Kidney epithelial cell (primary cell): ENCODE measurements around the gene SPATA13. TPM values are rescaled to one million over a fixed set of nuclear protein-coding genes. Genes with fewer than 3 reads are reported as not detected.

Experiments used
- DNase-seq: peaks from one replicate; pipeline ENCODE4 v3.0.0-alpha.2; 2010; ENCODE audit warnings: low read depth
- H3K27me3 ChIP-seq: 2 replicates; pipeline ENCODE4 v1.6.0; 2011; ENCODE audit warnings: low read length; ENCODE audit not compliant: control insufficient read depth, insufficient read depth
- H3K36me3 ChIP-seq: 2 replicates; pipeline ENCODE4 v1.5.1; 2011; ENCODE audit warnings: low read length; ENCODE audit not compliant: control insufficient read depth, insufficient read depth
- H3K4me3 ChIP-seq: 2 replicates; pipeline ENCODE4 v1.5.1; 2011; ENCODE audit warnings: low read depth, mild to moderate bottlenecking, control low read depth, low read length
- CTCF ChIP-seq: IDR thresholded peaks from 2 replicates; pipeline ENCODE4 v1.5.1; 2011; ENCODE audit warnings: mild to moderate bottlenecking, moderate library complexity, low read length, control low read depth, inconsistent platforms; ENCODE audit not compliant: insufficient read depth, poor library complexity, severe bottlenecking
- total RNA-seq: library from RNA; depleted of rRNA; stranded (reverse); fragments of >200 nt; gene quantifications from 2 replicates; pipeline ENCODE4 v1.2.3, GENCODE V29; 2015

The SPATA13 gene
- total RNA-seq, 1 donor from 2014 or later = 11.3 TPM

GRCh38 chr13:24162604-24163003, 2.1 kb downstream of the SPATA13 start:
- TF ChIP-seq CTCF = no peak
- Histone ChIP-seq H3K36me3 (peaks cover 2% of the 10 kb centered on the region), H3K27me3 (no peaks in the 10 kb centered on the region), H3K4me3 (no peak overlapping the region)
- no peak for DNase-seq

GRCh38 chr13:24165746-24166145, 5.2 kb downstream of the SPATA13 start:
- Histone ChIP-seq H3K4me3 (no peak overlapping the region), H3K36me3 (peaks cover 2% of the 10 kb centered on the region), H3K27me3 (no peaks in the 10 kb centered on the region)
- TF ChIP-seq CTCF = no peak
- no peak for DNase-seq

GRCh38 chr13:24166561-24166960, 6.0 kb downstream of the SPATA13 start:
- TF ChIP-seq CTCF = no peak
- Histone ChIP-seq H3K27me3 (no peaks in the 10 kb centered on the region), H3K4me3 (no peak overlapping the region), H3K36me3 (peaks cover 2% of the 10 kb centered on the region)
- no peak for DNase-seq

GRCh38 chr13:24167666-24168391, 7.3 kb downstream of the SPATA13 start:
- no peak for DNase-seq
- H3K4me3 ChIP-seq = no peak overlapping the region
- H3K36me3 ChIP-seq = peaks cover 2% of the 10 kb centered on the region
- no peak for TF ChIP-seq CTCF
- H3K27me3 ChIP-seq = no peaks in the 10 kb centered on the region

- no peak for DNase-seq
- no peak for TF ChIP-seq CTCF
- H3K27me3 ChIP-seq = no peaks in the 10 kb centered on the region
- H3K36me3 ChIP-seq = peaks cover 2% of the 10 kb centered on the region
- no peak overlapping the region for H3K4me3 ChIP-seq
These were observed 7.9 kb downstream of the SPATA13 start for GRCh38 chr13:24168392-24168750.

GRCh38 chr13:24168979-24169378, 8.5 kb downstream of the SPATA13 start:
- Histone ChIP-seq H3K36me3 (peaks cover 2% of the 10 kb centered on the region), H3K27me3 (no peaks in the 10 kb centered on the region), H3K4me3 (no peak overlapping the region)
- DNase-seq = no peak
- no peak for TF ChIP-seq CTCF
